PC-3 (cell line): ENCODE measurements around the gene PLAC8L1.
A peak's percentile ranks its signal among the peaks of the same experiment; 100 is the strongest.

Source experiments
- CTCF ChIP-seq: fragments of 300-600 bp; sonication (generic); conservative IDR thresholded peaks from 2 replicates; pipeline ENCODE4 v1.5.1; 2017; ENCODE audit warnings: antibody characterized with exemption, low read depth, mild to moderate bottlenecking, low read length
- EZH2 ChIP-seq: fragments of 300-600 bp; sonication (generic); IDR thresholded peaks from one replicate; pipeline ENCODE4 v1.6.1; 2017; ENCODE audit warnings: antibody characterized with exemption, mild to moderate bottlenecking, low read length; ENCODE audit not compliant: unreplicated experiment
- EZH2phosphoT487 ChIP-seq: fragments of 300-600 bp; sonication (generic); IDR thresholded peaks from 2 replicates; pipeline ENCODE4 v1.6.1; 2018; ENCODE audit warnings: mild to moderate bottlenecking, antibody characterized with exemption, low read length, borderline replicate concordance

GRCh38 chr5:146052780-146053179, 52.6 kb downstream of the PLAC8L1 start:
- TF ChIP-seq CTCF (peak; percentile 81), EZH2phosphoT487 (no peak), EZH2 (no peak)
